Measurements from ENCODE around the gene ERGIC1. TPM values are rescaled to one million over a fixed set of nuclear protein-coding genes. Genes with fewer than 3 reads are reported as not detected.
A peak's percentile ranks its signal among the peaks of the same experiment; 100 is the strongest.

The ERGIC1 gene
- total RNA-seq, 1 donor from 2014 or later = 184 TPM

DNA sequence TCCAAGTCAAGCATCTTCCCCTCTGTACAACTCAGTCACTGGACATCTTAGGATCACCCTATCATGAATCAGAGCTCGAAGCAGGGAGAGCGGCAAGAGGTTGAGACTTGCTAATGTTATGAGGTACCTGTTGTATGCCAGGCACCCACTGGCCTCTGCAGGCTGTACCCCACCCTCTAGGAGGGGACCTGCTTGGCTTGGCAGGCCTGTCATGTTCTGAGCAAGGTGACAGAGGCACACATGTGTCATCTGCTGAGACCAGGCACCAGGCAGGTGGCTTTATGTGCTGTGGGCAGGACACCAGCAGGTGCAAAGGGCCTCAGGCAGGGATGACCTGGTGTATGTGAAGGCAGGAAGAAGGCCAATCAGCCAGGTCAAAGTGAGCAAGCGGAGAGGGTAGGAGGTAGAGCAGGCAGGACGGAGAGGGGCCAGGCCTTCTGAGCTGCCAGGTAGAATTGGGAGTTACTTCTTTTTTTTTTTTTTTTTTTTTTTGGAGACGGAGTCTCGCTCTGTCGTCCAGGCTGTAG lies 64.9 kb downstream of the ERGIC1 start:
- H3K4me1 ChIP-seq = peaks cover 28 to 53% of the 10 kb centered on the region in 2 donors
- H3K36me3 ChIP-seq = peaks cover 3 to 12% of the 10 kb centered on the region in 2 donors
- no peaks in the 10 kb centered on the region for H3K9me3 ChIP-seq
- H3K4me3 ChIP-seq = no peak overlapping the region
- H3K27ac ChIP-seq = peak overlapping the region; percentile 96 to 97
- intact Hi-C loops (cut with DNase I) = no loop called here
- no peaks in the 10 kb centered on the region for H3K27me3 ChIP-seq
- TF ChIP-seq, protein P1, sequence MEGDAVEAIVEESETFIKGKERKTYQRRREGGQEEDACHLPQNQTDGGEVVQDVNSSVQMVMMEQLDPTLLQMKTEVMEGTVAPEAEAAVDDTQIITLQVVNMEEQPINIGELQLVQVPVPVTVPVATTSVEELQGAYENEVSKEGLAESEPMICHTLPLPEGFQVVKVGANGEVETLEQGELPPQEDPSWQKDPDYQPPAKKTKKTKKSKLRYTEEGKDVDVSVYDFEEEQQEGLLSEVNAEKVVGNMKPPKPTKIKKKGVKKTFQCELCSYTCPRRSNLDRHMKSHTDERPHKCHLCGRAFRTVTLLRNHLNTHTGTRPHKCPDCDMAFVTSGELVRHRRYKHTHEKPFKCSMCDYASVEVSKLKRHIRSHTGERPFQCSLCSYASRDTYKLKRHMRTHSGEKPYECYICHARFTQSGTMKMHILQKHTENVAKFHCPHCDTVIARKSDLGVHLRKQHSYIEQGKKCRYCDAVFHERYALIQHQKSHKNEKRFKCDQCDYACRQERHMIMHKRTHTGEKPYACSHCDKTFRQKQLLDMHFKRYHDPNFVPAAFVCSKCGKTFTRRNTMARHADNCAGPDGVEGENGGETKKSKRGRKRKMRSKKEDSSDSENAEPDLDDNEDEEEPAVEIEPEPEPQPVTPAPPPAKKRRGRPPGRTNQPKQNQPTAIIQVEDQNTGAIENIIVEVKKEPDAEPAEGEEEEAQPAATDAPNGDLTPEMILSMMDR (IDR thresholded peaks at IDR 0.05) = no peak
- no peak for DNase-seq (ENCODE audit: low spot score in 2 of 2)

- peak overlapping the region; percentile 96 to 97 for H3K27ac ChIP-seq
- peaks cover 3 to 12% of the 10 kb centered on the region in 2 donors for H3K36me3 ChIP-seq
- no peaks in the 10 kb centered on the region for H3K27me3 ChIP-seq
- H3K9me3 ChIP-seq = no peaks in the 10 kb centered on the region
- H3K4me3 ChIP-seq = peak overlapping the region in 1 of 2 donors; percentile 55
- TF ChIP-seq, protein P1 (IDR thresholded peaks at IDR 0.05) = no peak
- DNase-seq (ENCODE audit: low spot score in 2 of 2) = no peak
- peaks cover 32 to 57% of the 10 kb centered on the region in 2 donors for H3K4me1 ChIP-seq
- intact Hi-C loops (cut with DNase I) = no loop called here
Measured at GRCh38 chr5:172899436-172899835, 65.4 kb downstream of the ERGIC1 start.

- peak overlapping the region; percentile 96 to 97 for H3K27ac ChIP-seq
- intact Hi-C loops (cut with DNase I) = no loop called here
- peak; percentile 86 to 97 for DNase-seq (ENCODE audit: low spot score in 2 of 2)
Measured at GRCh38 chr5:172901012-172901780, 67.1 kb downstream of the ERGIC1 start.

DNA sequence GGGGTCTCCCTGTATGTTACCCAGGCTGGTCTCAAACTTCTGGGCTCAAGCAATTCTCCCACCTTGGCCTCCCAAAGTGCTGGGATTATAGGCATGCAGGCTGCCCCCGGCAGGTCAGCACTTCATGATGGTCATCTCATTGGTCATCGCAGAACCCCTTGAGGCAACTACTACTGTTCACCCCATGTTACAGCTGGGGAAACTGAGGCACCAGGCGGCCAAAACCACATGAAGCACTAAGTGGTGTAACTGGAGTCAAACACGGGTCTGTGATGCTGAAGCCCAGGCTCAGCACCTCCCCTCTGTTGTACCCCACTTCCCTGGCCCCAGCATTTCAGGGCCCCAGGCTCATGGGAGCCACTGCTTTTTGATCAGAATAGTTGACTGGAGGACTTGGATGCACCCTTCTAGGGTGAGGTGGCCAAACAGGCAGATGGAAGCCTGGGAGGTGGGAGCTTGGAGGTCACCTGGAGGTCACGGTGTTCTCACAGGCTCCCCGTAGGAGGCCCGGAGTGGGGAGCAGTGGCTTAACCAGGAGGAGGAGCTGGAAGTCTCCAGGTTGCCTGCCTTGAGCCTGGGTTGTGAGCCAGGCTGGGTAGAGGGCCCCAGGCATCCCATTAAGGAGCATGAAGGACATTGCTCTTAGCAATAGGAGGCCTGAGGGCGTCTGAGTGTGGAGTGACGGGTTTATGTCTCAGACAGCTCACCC lies 67.9 kb downstream of the ERGIC1 start:
- Histone ChIP-seq H3K36me3 (peaks cover 3 to 9% of the 10 kb centered on the region in 2 donors), H3K27ac (peak overlapping the region; percentile 96 to 97), H3K27me3 (no peaks in the 10 kb centered on the region), H3K9me3 (no peaks in the 10 kb centered on the region), H3K4me1 (peaks cover 36 to 75% of the 10 kb centered on the region in 2 donors), H3K4me3 (no peak overlapping the region)
- TF ChIP-seq, protein P1 (IDR thresholded peaks at IDR 0.05) = no peak
- DNase-seq (ENCODE audit: low spot score in 2 of 2) = no peak
- intact Hi-C loops (cut with DNase I) = loop anchor here (2.0 kb wide), 1 partner anchor 103 kb away; no protein-coding TSS in a partner anchor

More at GRCh38 chr5:172901012-172901780, 67.1 kb downstream of the ERGIC1 start:
- Histone ChIP-seq H3K27me3 (no peaks in the 10 kb centered on the region), H3K4me3 (peak overlapping the region in 1 of 2 donors; percentile 55), H3K9me3 (no peaks in the 10 kb centered on the region), H3K36me3 (peaks cover 3 to 12% of the 10 kb centered on the region in 2 donors), H3K4me1 (peaks cover 41 to 73% of the 10 kb centered on the region in 2 donors)
- TF ChIP-seq, protein P1 (IDR thresholded peaks at IDR 0.05) = peak in 1 of 3 experiments; percentile 0
